CD4-positive, alpha-beta T cell treated with Interleukin-1 beta for 1 hour (primary cell): ENCODE results near the gene HEPACAM.

Source experiments
- DNase-seq, 2 donors: peaks; one replicate each; pipeline ENCODE4 v3.0.0-alpha.2; 2020 to 2022

Gene HEPACAM

GRCh38 chr11:124942466-124943253 is 6.8 kb upstream of the HEPACAM start:
- DNase-seq, result no peak

GRCh38 chr11:124941703-124942102 is 5.9 kb upstream of the HEPACAM start:
- DNase-seq, result no peak

GRCh38 chr11:124938970-124939369 is 3.1 kb upstream of the HEPACAM start:
- DNase-seq, result no peak

- DNase-seq, result no peak
Observed at GRCh38 chr11:124938206-124938765, 2.4 kb upstream of the HEPACAM start.

- DNase-seq, result no peak
Observed at GRCh38 chr11:124937336-124937935, 1.6 kb upstream of the HEPACAM start.

GRCh38 chr11:124934862-124935547 is 842 bp downstream of the HEPACAM start:
- no peak for DNase-seq

- DNase-seq, result no peak
Observed at GRCh38 chr11:124930799-124931198, 5.0 kb downstream of the HEPACAM start.

GRCh38 chr11:124928942-124929665 is 6.7 kb downstream of the HEPACAM start:
- DNase-seq, result no peak

- DNase-seq, result peak in 1 of 2 donors; percentile 11
Observed at GRCh38 chr11:124923296-124923695, 12.6 kb downstream of the HEPACAM start.

GRCh38 chr11:124922831-124923230 is 13.0 kb downstream of the HEPACAM start:
- DNase-seq, result no peak

GRCh38 chr11:124920870-124921609 is 14.8 kb downstream of the HEPACAM start:
- peak; percentile 84 to 86 for DNase-seq

GRCh38 chr11:124920356-124920755 is 15.5 kb downstream of the HEPACAM start:
- no peak for DNase-seq

GRCh38 chr11:124919898-124920297 is 15.9 kb downstream of the HEPACAM start:
- DNase-seq, result no peak

GRCh38 chr11:124918950-124919349 is 16.9 kb downstream of the HEPACAM start, which contains the start of gene HEPN1:
Gene HEPN1, plus strand, starts transcription at chr11:124919250.
- DNase-seq, result no peak

GRCh38 chr11:124917115-124917637 is 18.7 kb downstream of the HEPACAM start:
- DNase-seq, result no peak

- DNase-seq, result no peak
Observed at GRCh38 chr11:124916370-124916710, 19.5 kb downstream of the HEPACAM start.

GRCh38 chr11:124915541-124916369 is 20.1 kb downstream of the HEPACAM start:
- peak in 1 of 2 donors; percentile 7 for DNase-seq

GRCh38 chr11:124902616-124903015 is 33.2 kb downstream of the HEPACAM start:
- DNase-seq, result no peak

- no peak for DNase-seq
Observed at GRCh38 chr11:124900464-124900863, 35.4 kb downstream of the HEPACAM start.

GRCh38 chr11:124899383-124900145 is 36.3 kb downstream of the HEPACAM start:
- DNase-seq, result no peak
